ENCODE data around the gene ARRDC4. TPM values are rescaled to one million over a fixed set of nuclear protein-coding genes. Genes with fewer than 3 reads are reported as not detected.

The ARRDC4 gene
- total and polyA plus RNA-seq, 2 of the 4 experiments (the other 2 are of a cell fraction), result 5.3 to 9.1 TPM

GRCh38 chr15:97995881-97996603 lies 35.5 kb downstream of the ARRDC4 start:
- WGBS, 2 experiments (ENCODE audit: extremely low coverage in 2 of 2, insufficient read length in 1 of 2), result 25% methylated on average over 2 of the region's 5 CpGs; no CpG with 5 or more reads in 1 of the 2 experiments
- dilution Hi-C loops (cut with HindIII; ENCODE audit: low sequenced_read_pairs, unreplicated experiment), result no loop called here

More at GRCh38 chr15:97995881-97996603, 35.5 kb downstream of the ARRDC4 start:
- peak overlapping the region; percentile 11; the same call in 1 of the 2 replicates for H3K4me3 ChIP-seq (ENCODE audit: insufficient read depth, low read depth, low read length)
- H2BK5ac ChIP-seq (ENCODE audit: low read depth, low read length, poor library complexity, severe bottlenecking), result no peak overlapping the region
- CTCF ChIA-PET, result interaction anchor here (0.6 to 1.4 kb wide), 4 partner anchors 42 to 182 kb away, joined by 3 to 4 read pairs (median 4); no protein-coding TSS in a partner anchor
- no TSS peak for BruUV-seq (replicated peaks)
- H3K9me1 ChIP-seq (ENCODE audit: insufficient read depth, low read length), result no peaks in the 10 kb centered on the region
- H2BK15ac ChIP-seq (ENCODE audit: low read depth, low read length), result no peak overlapping the region
- no peak overlapping the region for H2BK20ac ChIP-seq (ENCODE audit: low read depth, low read length)
- H3K18ac ChIP-seq (ENCODE audit: low read depth, low read length), result no peak overlapping the region
- intact Hi-C loops (cut with micrococcal nuclease) (no loop called here), in situ Hi-C loops (cut with MboI; ENCODE audit: low sequenced_read_pairs) (no loop called here)
- POLR2A ChIA-PET (ENCODE audit: unreplicated experiment), result no interaction called here
- no peaks in the 10 kb centered on the region for H3K4me1 ChIP-seq (ENCODE audit: control insufficient read depth, insufficient read depth, low read length)
- H3K9me3 ChIP-seq (ENCODE audit: control insufficient read depth, insufficient read depth, low read length), result peaks cover 2% of the 10 kb centered on the region
- H3K4ac ChIP-seq (ENCODE audit: low read depth, low read length), result no peak overlapping the region
- H3K79me1 ChIP-seq (ENCODE audit: low read depth in 1 of 2, low read length in 2 of 2), result no peaks in the 10 kb centered on the region
- no peaks in the 10 kb centered on the region for H3K36me3 ChIP-seq (ENCODE audit: control insufficient read depth, insufficient read depth, low read length)
- H3K14ac ChIP-seq (replicated peaks; ENCODE audit: low read depth, low read length), result no peak overlapping the region
- no peak overlapping the region for H2AK5ac ChIP-seq (ENCODE audit: low read depth, low read length)
- no peak overlapping the region for H2AFZ ChIP-seq (replicated peaks; ENCODE audit: low read length, poor library complexity)
- no peaks in the 10 kb centered on the region for H3K27me3 ChIP-seq (ENCODE audit: control insufficient read depth, insufficient read depth, low read length)
- TF ChIP-seq MAZ (IDR thresholded peaks at IDR 0.05; ENCODE audit: borderline replicate concordance, low read depth, low read length) (no peak), RFX5 (IDR thresholded peaks at IDR 0.05; ENCODE audit: low read depth, low read length) (no peak), CHD1 (IDR thresholded peaks at IDR 0.05; ENCODE audit: low read depth, low read length) (no peak), USF2 (IDR thresholded peaks at IDR 0.05; ENCODE audit: low read depth, low read length) (no peak), NFE2L2 (IDR thresholded peaks at IDR 0.05; ENCODE audit: low read depth, low read length) (no peak), MAFK (IDR thresholded peaks at IDR 0.05; ENCODE audit: low read depth, low read length) (no peak), BHLHE40 (IDR thresholded peaks at IDR 0.05; ENCODE audit: low read depth, low read length) (no peak), MXI1 (IDR thresholded peaks at IDR 0.05; ENCODE audit: borderline replicate concordance, low read depth, low read length) (no peak), SMC3 (IDR thresholded peaks at IDR 0.05; ENCODE audit: low read depth, low read length) (no peak), CTCF (conservative IDR thresholded peaks at IDR 0.05; ENCODE audit: low read depth, low read length) (no peak), RCOR1 (IDR thresholded peaks at IDR 0.05; ENCODE audit: insufficient replicate concordance, low read length) (no peak), RAD21 (IDR thresholded peaks at IDR 0.05; ENCODE audit: low read length) (no peak), CEBPB (IDR thresholded peaks at IDR 0.05; ENCODE audit: low read depth, low read length) (no peak), FOS (IDR thresholded peaks at IDR 0.05; ENCODE audit: low read depth, low read length) (no peak), ELK1 (IDR thresholded peaks at IDR 0.05; ENCODE audit: borderline replicate concordance, low read depth, low read length) (no peak), POLR2A (IDR thresholded peaks at IDR 0.05; ENCODE audit: low read depth, low read length) (no peak)
- ATAC-seq (ENCODE audit: low read depth) (no peak), DNase-seq (no peak)
- H3K56ac ChIP-seq (ENCODE audit: extremely low read depth, insufficient read depth, low read length), result no peak overlapping the region
- no peak overlapping the region for H3K27ac ChIP-seq (ENCODE audit: insufficient read depth, low read length)
- no peaks in the 10 kb centered on the region for H4K20me1 ChIP-seq (ENCODE audit: insufficient read depth, low read length)
- H3K4me2 ChIP-seq (ENCODE audit: low read depth, low read length), result no peak overlapping the region
- no peak overlapping the region for H4K8ac ChIP-seq (ENCODE audit: low read depth in 2 of 2, low read length in 2 of 2)
- H4K91ac ChIP-seq (ENCODE audit: insufficient read depth, low read depth, low read length), result no peak overlapping the region
- H2AK9ac ChIP-seq (replicated peaks; ENCODE audit: low read depth, low read length, poor library complexity), result no peak overlapping the region
- no peak overlapping the region for H3K23ac ChIP-seq (ENCODE audit: low read depth, low read length)
- H2BK120ac ChIP-seq (ENCODE audit: low read depth, low read length), result no peak overlapping the region
- no peak overlapping the region for H3K9ac ChIP-seq (ENCODE audit: low read depth, low read length)
- no peak overlapping the region for H4K5ac ChIP-seq (ENCODE audit: low read depth, low read length)

Data from IMR-90 (cell line).